NCI-H1092 treated with DMSO at 0.1 percent for 48 hours (cell line): ENCODE data around the gene TBC1D16.

Experiments
- DNase-seq: peaks from one replicate; lab custom pipeline; 2025; lab: John Stamatoyannopoulos, UW

Gene TBC1D16

DNA sequence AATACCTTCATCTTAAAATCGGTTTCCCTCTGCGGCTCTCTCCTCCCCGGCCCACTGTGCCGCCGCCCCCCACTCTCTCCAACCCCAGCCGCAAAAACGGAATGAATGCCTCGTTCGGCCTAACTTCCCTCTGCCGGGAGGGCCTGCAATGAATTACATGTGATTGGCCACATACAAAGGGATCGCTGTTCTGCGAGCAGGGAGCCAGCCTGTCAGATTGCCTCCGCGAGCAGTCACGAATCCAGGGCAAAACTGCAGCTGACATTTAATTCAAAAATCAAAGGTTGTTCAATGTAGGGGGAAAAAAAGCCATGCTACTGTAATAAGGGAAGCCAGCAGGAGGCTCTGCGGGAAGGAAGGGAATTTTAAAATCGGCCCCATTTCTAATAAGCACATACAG lies 84.9 kb downstream of the TBC1D16 start:
- DNase-seq: no peak

DNA sequence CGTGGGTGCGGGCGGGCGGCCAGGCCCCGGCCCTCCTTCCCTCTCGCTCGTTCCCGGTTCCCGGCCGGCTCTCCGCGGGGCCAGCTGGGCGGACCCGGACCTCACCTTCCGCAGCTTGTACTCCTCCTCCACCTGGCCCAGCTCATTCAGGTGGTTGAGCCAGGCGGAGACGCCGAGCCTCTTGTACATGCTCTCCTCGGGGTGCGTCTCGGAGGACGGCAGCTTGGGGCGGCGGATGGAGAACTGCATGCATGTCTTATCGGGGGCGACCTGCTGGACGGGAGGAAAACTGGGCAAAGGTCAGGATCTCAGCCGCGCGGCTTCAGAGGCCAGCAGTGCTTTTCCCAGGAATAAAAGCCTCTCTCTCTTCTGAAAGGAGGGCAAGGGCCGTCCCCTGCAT lies 85.4 kb downstream of the TBC1D16 start:
- no peak for DNase-seq

GRCh38 chr17:79949656-79950209 lies 85.9 kb downstream of the TBC1D16 start:
- DNase-seq: no peak

- DNase-seq: no peak
Observed at GRCh38 chr17:79948945-79949655, 86.6 kb downstream of the TBC1D16 start.

- no peak for DNase-seq
Observed at GRCh38 chr17:79948406-79948944, 87.2 kb downstream of the TBC1D16 start.

- no peak for DNase-seq
Observed at GRCh38 chr17:79947351-79948031, 88.2 kb downstream of the TBC1D16 start.

DNA sequence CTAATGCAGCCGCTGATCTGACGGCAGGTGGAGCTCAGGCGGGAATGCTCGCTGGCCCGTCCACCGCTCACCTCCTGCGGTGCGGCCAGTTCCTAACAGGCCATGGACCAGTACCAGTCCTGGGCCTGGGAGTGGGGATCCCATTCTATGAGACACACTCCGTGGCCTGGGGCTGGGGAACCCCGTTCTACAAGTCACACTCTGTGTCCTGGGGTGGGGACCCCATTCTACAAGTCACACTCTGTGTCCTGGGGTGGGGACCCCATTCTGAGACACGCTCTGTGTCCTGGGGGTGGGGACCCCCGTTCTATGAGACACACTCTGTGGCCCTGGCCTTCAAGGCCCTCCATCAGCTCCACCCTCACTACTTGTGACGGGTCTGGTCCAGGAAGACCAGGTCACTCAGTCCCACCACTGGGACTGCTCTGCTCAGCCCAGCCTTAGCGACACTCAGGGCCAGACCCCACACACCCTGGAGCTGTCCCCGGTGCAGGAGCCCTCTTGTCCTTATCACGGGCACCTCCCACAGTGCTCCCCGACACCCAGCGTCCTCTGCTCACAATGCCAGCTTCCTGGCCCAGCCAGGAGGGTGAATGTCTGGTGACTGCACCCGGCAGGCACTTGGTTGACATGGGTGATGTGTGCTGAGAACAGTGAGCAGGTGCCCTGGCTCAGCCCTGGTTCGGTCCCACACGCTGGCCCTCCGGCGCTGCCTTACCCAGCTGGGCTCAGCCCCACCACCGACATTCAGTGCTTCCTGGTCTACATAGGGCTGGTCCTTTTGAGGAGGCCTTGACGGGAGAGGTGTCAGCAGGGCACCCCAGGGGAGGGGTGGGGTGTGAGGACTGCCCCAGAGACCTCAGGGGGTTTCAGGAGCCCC lies 89.1 kb downstream of the TBC1D16 start:
- no peak for DNase-seq

DNA sequence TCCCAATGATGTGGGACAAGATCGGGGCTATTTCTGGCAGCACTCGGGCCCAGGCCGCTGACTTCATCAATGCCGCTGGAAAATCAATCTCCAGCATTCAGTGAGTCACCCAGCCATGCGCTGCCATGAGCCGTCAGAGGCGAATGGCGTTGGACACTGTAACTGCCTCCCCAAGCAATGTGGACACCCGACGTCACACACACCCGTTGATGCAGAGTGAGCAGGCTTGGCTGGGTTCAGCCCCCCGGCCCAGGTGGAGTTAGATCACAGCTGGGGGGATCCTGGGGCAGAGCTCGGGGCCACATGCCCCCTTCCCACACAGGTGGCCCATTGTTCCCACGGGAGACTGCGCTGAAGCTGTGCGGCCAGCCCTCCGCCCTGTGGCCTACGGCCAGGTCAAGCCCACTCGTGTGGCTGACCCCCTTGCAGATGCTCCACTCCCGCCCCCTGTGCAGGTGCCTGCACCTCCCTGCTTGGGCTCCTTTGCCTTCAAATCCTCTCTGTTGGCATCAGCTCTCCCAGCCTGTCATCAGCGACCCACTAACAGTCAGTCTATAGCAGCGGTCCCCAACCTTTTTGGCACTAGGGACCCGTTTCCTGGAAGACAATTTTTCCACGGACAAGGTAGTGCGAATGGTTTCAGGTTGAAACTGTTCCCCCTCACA lies 89.9 kb downstream of the TBC1D16 start:
- DNase-seq: no peak

DNA sequence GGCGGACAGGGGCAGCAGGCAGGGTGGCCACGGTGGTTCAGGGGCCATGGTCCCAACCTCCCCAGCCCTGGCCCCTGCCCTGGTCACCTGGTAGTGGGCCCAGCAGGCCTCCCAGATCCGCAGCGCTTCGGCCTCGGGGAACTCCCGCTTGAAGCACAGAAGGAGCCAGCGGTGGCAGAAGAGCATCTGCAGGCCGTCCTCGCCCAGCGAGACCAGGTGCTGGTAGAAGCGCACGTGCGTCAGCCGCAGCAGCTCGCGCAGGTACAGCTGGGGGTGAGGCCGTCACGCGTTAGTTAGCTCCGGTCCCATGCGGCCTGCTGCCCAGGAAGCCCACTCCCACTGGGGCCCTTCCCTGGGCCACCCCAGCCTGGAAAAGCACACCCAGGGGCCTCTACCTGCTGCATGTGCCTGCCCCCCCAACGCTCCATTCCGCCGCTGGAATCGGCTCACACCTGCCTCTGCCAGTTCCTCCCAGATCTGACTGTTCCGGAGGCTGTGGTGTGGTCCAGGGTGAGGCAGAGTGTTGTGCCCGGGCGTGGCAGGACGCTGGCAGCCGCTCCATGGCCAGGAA lies 90.8 kb downstream of the TBC1D16 start:
- DNase-seq: no peak

DNA sequence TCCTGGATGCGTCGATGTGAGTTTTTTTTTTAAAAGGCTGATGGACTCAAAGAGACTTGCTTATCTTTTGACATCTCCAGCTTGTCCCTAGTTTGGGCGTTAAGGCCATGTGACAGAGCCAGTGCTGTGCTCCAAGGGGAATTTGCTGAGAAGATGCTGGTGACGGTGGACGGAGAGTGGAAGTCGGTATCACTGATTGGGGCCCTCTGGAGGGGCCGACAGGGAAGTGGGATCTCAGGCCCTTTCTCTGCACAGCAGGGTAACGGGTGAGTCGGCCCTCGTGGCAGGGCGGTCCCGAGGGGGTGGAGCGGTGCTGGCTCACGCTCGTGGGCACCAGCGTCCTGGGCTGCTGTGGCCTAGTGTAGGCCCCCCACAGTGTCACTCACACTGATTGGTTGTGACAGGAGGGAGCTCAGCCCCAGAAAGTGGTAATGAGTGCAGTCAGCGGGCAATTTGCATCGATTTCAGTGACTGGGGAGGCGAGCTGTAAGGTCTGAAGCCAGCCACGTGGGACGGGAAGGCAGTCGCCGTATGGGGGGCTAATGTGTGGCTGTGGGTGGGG lies 91.3 kb downstream of the TBC1D16 start:
- no peak for DNase-seq

DNA sequence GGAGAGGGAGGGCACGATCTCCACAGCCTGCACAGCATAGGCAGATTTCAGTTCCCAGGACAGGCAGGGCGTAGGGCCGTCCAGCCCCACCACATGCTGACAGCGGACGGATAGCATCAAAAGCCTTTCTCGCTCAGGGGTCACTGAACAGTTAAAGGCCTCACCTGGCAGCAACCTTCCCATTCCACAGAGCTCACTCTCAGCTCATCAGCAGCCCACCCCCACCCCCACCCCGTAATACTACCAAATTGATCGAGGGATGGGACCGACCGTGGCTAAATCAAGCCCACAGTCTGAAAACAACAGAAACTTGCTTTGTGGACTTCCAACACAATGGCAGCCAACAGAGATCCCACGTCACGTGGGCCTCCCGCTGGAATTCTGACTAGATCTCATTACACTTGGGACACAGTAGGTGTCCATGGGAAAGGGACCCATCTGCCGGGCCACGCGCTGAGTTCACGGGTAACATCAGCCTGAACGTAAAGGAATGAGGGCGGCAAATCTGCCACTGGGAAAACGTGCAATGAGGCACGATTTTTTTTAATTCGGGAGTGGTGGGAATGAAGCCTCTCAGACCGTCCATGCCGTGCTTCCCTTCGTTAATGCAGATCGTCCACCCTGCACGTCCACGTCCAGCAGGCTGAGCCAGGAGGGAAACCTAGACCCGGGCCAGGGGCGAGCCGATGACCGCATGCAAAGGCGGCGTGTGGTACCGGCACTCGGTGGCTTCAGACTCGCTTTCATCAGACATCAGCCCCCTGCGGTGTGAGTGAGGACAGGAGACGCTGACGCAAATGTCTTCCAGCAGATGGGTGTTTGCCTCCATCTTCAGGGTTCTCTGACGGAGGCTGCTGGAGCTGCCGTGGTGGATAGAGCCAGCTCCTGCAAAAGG lies 92.1 kb downstream of the TBC1D16 start:
- DNase-seq: no peak

- no peak for DNase-seq
Observed at GRCh38 chr17:79942591-79943346, 92.9 kb downstream of the TBC1D16 start.

DNA sequence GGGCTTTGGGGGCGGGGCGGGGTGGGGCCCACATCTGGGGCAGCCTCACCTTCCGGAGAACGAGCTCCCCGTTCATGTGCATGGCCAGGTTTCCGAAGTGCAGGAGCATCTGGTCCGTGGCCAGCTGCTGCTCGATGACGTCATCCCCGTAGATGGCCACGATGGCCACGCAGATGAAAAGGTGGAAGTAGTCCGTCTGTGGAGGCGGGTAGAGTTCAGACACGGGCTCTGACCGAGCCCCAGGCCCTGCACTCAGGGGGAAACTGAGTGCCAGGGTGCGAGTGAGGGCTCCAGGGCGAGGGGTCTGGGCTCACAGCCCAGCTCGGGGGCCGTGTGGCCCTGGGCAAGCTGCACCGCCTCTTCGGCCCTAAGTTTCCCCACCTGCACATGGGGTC lies 93.7 kb downstream of the TBC1D16 start:
- DNase-seq: no peak

DNA sequence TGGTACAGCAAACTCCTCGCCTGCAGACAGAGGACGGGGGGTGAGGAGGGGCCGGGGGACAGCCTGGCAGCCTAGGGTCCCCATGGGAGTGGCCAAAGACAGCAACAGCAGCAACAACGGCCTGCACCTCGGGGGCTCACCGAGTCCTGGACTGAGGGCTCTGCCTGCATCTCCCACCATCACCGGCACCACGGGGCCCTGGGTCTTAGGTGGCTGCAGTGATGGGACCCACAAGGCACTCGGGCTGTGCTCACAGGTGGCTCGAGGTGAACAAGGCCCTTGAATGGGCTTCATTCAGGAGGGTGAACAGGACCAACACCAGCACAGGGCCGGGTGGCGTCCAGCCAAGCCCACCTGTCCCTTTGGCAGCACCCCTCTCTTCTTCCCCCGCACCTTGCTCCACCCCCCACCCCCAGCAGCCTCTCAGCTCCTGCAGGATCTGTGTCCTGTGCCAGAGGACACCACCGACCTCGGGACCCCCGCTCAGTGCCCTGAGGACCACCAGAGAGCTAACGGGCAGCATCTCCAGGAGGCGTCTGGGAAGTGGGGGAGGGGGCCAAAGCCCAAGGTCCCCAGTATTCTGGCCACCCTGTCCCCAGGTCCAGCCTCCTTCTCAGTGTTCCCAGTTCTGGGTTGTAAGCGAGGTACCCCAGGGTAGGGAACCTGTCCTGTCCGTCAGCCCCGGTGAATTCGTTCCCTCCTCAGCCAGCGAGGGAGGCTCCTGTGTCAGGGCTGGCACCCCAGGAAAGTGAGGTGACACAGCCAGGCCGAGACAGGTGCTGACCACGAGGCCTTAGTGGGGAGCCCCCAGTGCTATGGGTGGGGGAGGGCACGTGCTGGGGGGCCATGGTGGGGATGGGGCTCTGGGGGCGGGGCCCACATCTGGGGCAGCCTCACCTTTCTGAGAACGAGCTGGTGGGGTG lies 94.3 kb downstream of the TBC1D16 start:
- no peak for DNase-seq

- DNase-seq: no peak
Observed at GRCh38 chr17:79940459-79941087, 95.1 kb downstream of the TBC1D16 start.

GRCh38 chr17:79939755-79940458 lies 95.8 kb downstream of the TBC1D16 start:
- no peak for DNase-seq

DNA sequence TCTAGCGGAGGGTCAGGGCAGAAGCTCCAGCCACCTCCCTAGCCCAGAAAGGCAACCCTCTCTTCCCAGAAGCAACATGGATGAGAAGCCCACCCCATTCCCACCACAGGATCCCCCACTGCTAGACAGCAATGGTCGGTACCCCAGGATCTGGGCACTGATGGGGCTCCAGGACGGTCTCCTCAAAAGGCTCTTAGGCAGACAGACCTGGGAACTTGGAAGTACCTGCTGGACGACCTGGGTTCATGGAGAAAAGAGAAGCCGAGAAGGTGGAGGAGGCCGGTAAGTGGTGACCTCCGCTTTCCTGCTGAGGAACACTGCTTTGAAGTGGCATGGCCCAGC lies 96.6 kb downstream of the TBC1D16 start:
- DNase-seq: no peak
